Ecto neural progenitor cell (in vitro differentiated cells): ENCODE data around the gene USP38.
"Not testable (repeated sequence)": the region's sequence is repeated elsewhere in the genome, so short reads cannot be mapped to it uniquely, and the experiment has no call there.

Experiments used
- DNase-seq: peaks from one replicate; pipeline ENCODE4 v3.0.0-alpha.2; 2018; ENCODE audit warnings: low spot score

USP38 gene

GRCh38 chr4:143215873-143216272 lies 31.2 kb downstream of the USP38 start:
- no peak for DNase-seq

DNA sequence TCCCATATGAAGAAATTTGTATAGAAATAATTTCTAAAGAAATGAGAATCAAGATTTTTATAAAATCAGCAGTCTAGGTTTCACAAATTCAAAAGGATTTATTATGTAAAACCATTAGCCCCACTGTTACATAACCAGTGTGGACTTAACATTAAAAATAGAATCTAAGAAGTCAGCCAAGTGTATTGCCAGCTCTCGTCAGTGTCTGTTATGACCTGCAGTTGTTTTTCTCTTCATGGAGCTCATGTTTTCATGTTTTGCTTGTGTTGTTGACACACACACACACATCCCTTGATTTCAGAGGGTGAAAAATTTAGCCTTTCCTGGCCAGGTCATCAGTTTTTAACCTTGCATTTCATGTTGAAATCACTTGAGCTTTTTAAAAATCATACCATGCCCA lies 39.5 kb downstream of the USP38 start:
- no peak for DNase-seq

GRCh38 chr4:143225167-143225566 lies 40.5 kb downstream of the USP38 start:
- no peak for DNase-seq

DNA sequence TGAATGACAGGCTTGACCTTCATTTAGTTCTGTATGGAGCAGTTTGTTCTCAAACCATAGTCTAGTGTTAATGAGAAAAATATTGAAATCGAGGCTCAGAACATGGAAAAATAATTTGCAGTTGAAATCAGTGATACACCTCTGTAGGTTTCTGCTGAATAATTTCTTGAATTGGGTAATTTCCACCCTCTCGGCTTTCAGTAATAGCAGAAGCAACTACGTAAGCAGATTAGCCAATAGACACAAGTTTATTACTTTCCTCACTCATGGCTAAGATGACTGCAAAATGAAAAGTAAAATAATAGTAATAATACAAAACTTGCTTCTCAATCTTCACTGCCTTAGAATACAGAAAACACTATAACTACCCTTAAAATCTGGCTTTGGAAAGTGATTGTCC lies 46.0 kb downstream of the USP38 start:
- no peak for DNase-seq

DNA sequence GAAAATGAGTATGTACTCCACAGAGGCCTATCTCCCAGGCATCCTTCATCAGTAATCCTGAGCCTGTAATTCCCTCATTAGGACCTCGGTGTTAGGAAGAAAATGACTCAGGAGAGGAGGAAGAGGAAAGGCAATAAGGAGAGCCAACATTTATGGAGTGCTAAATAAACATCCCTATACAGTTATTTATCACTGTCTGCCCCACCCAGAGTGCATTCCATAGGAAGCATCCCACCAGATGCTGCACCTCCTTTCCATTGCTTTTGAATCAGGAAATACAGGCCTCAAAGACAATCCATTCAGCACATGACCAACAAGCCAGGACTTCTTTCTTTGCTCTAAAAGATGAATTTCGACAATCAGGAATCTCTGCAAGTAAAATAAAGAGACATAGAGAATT lies 47.6 kb downstream of the USP38 start:
- no peak for DNase-seq

- no peak for DNase-seq
These were observed 49.4 kb downstream of the USP38 start for GRCh38 chr4:143234153-143234552.

- DNase-seq = not testable (repeated sequence)
These were observed 52.5 kb downstream of the USP38 start for GRCh38 chr4:143237195-143237594.

DNA sequence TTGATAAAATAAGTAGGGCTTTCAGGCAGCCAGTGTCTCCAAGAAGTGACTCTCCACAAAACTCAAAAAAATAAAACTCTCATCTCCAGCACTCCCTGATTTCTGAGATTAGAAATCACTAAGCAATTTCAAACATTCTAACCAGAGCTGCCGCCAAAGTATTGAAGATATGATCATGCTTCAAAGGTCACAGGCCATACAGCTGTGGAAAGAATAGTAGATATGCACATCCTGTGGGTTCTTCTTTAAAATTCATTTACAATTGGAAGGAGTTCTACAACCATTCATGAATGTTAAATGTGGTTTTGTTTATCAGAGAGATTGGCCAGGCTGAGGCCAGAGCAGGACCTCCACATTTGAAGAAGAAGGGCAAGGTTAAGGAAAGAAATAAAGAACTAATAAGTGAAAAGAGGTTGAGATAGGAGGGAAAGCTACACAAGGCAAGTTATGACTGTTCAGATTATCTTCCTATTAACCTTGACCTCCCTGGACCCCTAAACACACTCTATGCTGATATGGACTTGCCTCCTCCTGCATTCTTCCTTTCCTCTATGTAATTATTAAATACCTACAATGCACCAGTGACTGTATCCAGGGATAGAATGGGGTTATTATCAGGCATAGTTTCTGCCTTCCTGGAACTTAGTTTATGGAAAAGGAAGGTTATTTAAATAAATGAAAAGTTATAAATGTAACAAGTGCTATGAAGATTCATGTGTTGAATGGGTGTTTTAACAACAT lies 56.4 kb downstream of the USP38 start:
- DNase-seq = no peak

- no peak for DNase-seq
These were observed 57.2 kb downstream of the USP38 start for GRCh38 chr4:143241892-143242291.

DNA sequence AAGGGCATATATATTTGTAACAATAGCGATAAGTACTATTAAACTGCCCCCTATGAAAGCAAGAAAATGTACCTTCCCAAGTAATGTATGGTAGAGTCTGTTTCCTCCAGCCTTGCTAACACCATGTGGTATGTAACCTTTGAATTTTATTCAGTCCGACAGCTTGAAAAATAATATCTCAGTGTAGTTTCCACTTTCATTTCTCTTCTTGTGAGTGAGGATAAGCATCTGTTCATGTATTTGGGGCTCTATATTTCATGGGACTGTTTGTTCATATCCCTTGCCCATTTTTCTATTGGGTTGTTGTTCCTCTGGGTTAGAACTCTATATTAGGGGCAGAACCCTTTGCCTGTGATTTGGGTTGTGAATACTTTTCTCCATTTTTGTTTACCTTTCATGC lies 58.3 kb downstream of the USP38 start:
- DNase-seq = no peak

- DNase-seq = no peak
These were observed 62.3 kb downstream of the USP38 start for GRCh38 chr4:143246977-143247376.

DNA sequence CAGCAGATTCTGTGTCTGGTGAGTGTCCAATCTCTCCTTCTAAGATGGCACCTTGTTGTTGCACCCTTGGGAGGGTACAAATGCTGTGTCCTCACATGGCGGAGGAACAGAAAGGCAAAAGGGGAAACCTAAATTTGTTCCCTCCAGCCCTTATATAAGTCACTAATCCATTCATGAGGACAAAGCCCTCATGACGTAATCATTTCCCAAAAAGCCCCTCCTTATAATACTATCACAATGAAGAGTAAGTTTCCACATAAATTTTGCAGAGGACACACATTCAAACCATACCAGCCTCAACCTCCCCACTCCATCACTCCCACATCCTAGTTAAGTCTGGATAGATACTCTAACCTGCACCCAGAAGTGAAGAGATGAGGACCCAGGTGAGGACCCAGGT lies 63.1 kb downstream of the USP38 start:
- no peak for DNase-seq

DNA sequence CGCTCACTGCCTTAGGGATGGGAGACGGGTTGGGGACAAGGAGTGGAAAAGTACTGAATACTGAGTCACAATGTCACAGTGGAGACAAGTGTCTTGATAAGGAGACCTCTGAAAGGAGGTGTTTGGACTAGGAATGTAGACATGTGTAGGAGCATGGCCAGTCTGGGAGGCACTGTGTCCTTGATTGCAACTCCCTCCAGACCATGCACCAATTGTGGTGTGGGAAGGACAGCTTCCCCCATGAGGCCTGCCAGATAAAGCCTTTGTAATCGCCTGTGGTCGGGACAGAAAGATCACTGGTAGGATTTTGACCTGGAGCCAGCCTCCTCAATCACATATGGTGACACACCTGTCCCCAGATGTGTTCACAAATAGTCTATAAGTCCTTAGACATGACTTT lies 64.1 kb downstream of the USP38 start:
- DNase-seq = no peak

GRCh38 chr4:143250617-143251016 lies 65.9 kb downstream of the USP38 start:
- no peak for DNase-seq

GRCh38 chr4:143251348-143251747 lies 66.6 kb downstream of the USP38 start:
- DNase-seq = no peak

DNA sequence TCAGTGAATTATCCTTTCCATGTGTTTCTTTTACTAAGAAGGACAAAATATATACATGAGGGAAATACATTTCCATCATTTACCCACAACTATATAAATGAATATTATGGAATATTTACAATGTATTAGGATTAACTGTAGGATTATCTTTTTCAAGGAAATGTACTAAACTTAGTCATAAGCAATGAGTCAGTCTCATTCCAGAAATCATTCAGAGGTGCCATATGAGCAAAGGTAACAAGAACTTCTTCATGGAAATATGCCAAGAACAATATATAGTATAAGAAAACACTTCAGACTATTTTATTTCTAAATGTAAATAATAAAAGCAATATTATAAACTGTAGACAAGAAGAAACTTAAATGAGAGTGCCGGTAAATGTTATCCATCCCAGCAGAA lies 67.1 kb downstream of the USP38 start:
- no peak for DNase-seq

- DNase-seq = no peak
These were observed 67.8 kb downstream of the USP38 start for GRCh38 chr4:143252478-143252877.

DNA sequence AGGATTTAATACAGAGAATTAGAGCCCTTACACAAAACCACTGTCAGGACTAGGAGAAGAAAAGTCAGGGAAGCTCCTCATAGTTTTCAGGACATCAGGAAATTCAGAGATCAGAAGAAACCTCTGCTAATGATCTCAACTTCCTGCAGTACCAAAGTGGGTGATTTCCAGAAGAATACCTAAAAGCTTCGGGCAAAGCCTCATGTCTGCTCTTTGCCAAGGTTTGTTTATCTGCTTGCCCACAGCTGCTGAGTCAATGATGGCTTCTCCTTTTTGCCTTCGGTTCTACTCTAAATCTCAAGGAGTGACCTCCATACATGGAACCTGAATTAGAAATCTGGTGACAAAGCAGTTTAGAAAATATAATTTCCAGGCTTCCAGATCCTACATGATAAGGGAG lies 68.4 kb downstream of the USP38 start:
- DNase-seq = no peak

- no peak for DNase-seq
These were observed 69.9 kb downstream of the USP38 start for GRCh38 chr4:143254491-143255226.

- no peak for DNase-seq
These were observed 71.7 kb downstream of the USP38 start for GRCh38 chr4:143256456-143256855.

DNA sequence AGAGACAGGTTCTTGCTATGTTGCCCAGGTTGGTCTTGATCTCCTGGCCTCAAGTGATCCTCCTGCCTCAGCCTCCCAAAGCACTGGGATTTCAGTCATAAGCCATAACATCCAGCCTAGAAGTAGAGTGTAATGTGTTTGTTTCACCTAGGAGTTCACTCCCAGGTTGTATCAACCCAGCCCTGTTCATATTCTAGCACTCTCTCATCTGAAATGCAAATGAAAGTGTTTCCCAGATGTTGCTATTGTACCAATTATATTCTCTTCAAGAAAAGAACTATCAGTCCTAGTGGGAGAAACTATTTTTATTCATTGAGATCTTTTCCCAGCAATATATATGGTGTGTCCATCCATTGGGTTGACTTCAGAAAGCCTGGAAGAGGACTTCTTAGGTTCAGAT lies 72.6 kb downstream of the USP38 start:
- no peak for DNase-seq

- no peak for DNase-seq
These were observed 76.0 kb downstream of the USP38 start for GRCh38 chr4:143260750-143261149.

- DNase-seq = no peak
These were observed 78.1 kb downstream of the USP38 start for GRCh38 chr4:143262838-143263237.

- not testable (repeated sequence) for DNase-seq
These were observed 83.0 kb downstream of the USP38 start for GRCh38 chr4:143267690-143268089.
